MCF 10A (cell line): Measurements from ENCODE around the gene MRPL9. TPM values are rescaled to one million over a fixed set of nuclear protein-coding genes. Genes with fewer than 3 reads are reported as not detected.

ENCODE experiments used
- BruUV-seq: library from RNA; stranded (reverse); fragments of 400-500 nt; replicated peaks from 2 replicates; lab custom pipeline; 2021; lab: Mats Ljungman, UMichigan
- CTCF ChIA-PET: fragments of 300-600 bp; sonication (Branson Sonifier 250); formaldehyde crosslinking; extraction: SDS; loops from one replicate; lab custom pipeline; 2021; ENCODE audit warnings: antibody characterized with exemption, inconsistent platforms; lab: Yijun Ruan, JAX
- POLR2A ChIA-PET: fragments of 300-600, 350-650 bp; sonication (Branson Sonifier 250); formaldehyde crosslinking; extraction: SDS; loops from one replicate; lab custom pipeline; 2020; ENCODE audit warnings: antibody characterized with exemption, inconsistent platforms; lab: Yijun Ruan, JAX
- DNase-seq: peaks from one replicate; pipeline ENCODE4 v3.0.0-alpha.2; 2018; ENCODE audit not compliant: unreplicated experiment
- H3K27ac Mint-ChIP-seq: one replicate; pipeline ENCODE4 v1.8.0; 2022; ENCODE audit warnings: mild to moderate bottlenecking, low read depth, mixed read lengths; ENCODE audit not compliant: unreplicated experiment
- H3K27me3 Mint-ChIP-seq: one replicate; pipeline ENCODE4 v1.8.0; 2022; ENCODE audit warnings: mixed read lengths; ENCODE audit not compliant: insufficient read depth, unreplicated experiment
- H3K36me3 Mint-ChIP-seq: one replicate; pipeline ENCODE4 v1.8.0; 2022; ENCODE audit warnings: mild to moderate bottlenecking, moderate library complexity, mixed read lengths; ENCODE audit not compliant: insufficient read depth, unreplicated experiment
- H3K4me1 Mint-ChIP-seq: one replicate; pipeline ENCODE4 v1.8.0; 2022; ENCODE audit warnings: mixed read lengths; ENCODE audit not compliant: insufficient read depth, unreplicated experiment
- H3K4me3 Mint-ChIP-seq: one replicate; pipeline ENCODE4 v1.8.0; 2022; ENCODE audit warnings: mild to moderate bottlenecking, moderate library complexity, mixed read lengths; ENCODE audit not compliant: unreplicated experiment
- H3K9me3 Mint-ChIP-seq: one replicate; pipeline ENCODE4 v1.8.0; 2022; ENCODE audit warnings: mixed read lengths; ENCODE audit not compliant: unreplicated experiment
- CTCF ChIP-seq: fragments of 200-600 bp; IDR thresholded peaks from one replicate; pipeline ENCODE4 v1.8.0; 2022; ENCODE audit warnings: antibody characterized with exemption, mild to moderate bottlenecking; ENCODE audit not compliant: unreplicated experiment
- intact Hi-C: fragments of 100-400 bp; cut with micrococcal nuclease; formaldehyde crosslinking; loops from 2 replicates; pipeline ENCODE4 v1.14.1; 2022
- total RNA-seq: library from RNA; stranded (reverse); gene quantifications from 2 replicates; pipeline ENCODE4 v1.2.3, GENCODE V29; 2022

Gene MRPL9
- total RNA-seq, 1 experiment from 2014 or later, result 146 TPM

- TF ChIP-seq CTCF, result no peak
- H3K36me3 Mint-ChIP-seq, result no peaks in the 10 kb centered on the region
- ChIA-PET CTCF (interaction anchor here (0.6 to 2.3 kb wide), 7 partner anchors 35 to 420 kb away, joined by 3 to 10 read pairs (median 5); partner anchors contain the start of gene MRPL9), POLR2A (interaction anchor here (0.7 kb wide), 1 partner anchor 9 kb away, joined by 4 read pairs; no protein-coding TSS in a partner anchor)
- H3K9me3 Mint-ChIP-seq, result no peaks in the 10 kb centered on the region
- no peak overlapping the region for H3K4me3 Mint-ChIP-seq
- intact Hi-C loops, result no loop called here
- no peak for DNase-seq
- no peak overlapping the region for H3K27ac Mint-ChIP-seq
- BruUV-seq, result no TSS peak
- H3K4me1 Mint-ChIP-seq, result no peaks in the 10 kb centered on the region
- peaks cover 27% of the 10 kb centered on the region for H3K27me3 Mint-ChIP-seq
Observed at GRCh38 chr1:151728151-151729054, 34.9 kb downstream of the MRPL9 start.

- no peaks in the 10 kb centered on the region for H3K9me3 Mint-ChIP-seq
- H3K27ac Mint-ChIP-seq, result no peak overlapping the region
- H3K27me3 Mint-ChIP-seq, result peaks cover 24% of the 10 kb centered on the region
- no TSS peak for BruUV-seq
- CTCF ChIA-PET, result interaction anchor here (0.6 to 1.5 kb wide), 6 partner anchors 11 to 394 kb away, joined by 3 to 7 read pairs (median 4); no protein-coding TSS in a partner anchor
- no peak for DNase-seq
- no peaks in the 10 kb centered on the region for H3K36me3 Mint-ChIP-seq
- TF ChIP-seq CTCF, result no peak
- intact Hi-C loops, result no loop called here
- POLR2A ChIA-PET, result no interaction called here
- no peaks in the 10 kb centered on the region for H3K4me1 Mint-ChIP-seq
- no peak overlapping the region for H3K4me3 Mint-ChIP-seq
Observed at GRCh38 chr1:151723726-151724370, 39.4 kb downstream of the MRPL9 start.

GRCh38 chr1:151721788-151722510, 41.3 kb downstream of the MRPL9 start:
- Mint-ChIP-seq H3K27me3 (peaks cover 43% of the 10 kb centered on the region), H3K36me3 (no peaks in the 10 kb centered on the region), H3K4me1 (peaks cover 9% of the 10 kb centered on the region), H3K9me3 (no peaks in the 10 kb centered on the region), H3K27ac (no peak overlapping the region), H3K4me3 (no peak overlapping the region)
- ChIA-PET POLR2A (interaction anchor here (0.7 kb wide), 2 partner anchors 9 to 169 kb away, joined by 3 read pairs; no protein-coding TSS in a partner anchor), CTCF (interaction anchor here (0.6 to 1.7 kb wide), 8 partner anchors 12 to 278 kb away, joined by 3 to 12 read pairs (median 4); no protein-coding TSS in a partner anchor)
- BruUV-seq, result no TSS peak
- intact Hi-C loops, result no loop called here
- no peak for TF ChIP-seq CTCF
- no peak for DNase-seq
